HEK293T (cell line): Measurements from ENCODE around the gene LONP2.

Source experiments
- ARNT ChIP-seq: fragments of 450-650 bp; IDR thresholded peaks from 2 replicates; pipeline ENCODE4 v1.6.1; 2017; ENCODE audit warnings: mild to moderate bottlenecking
- BHLHE40 ChIP-seq: fragments of 450-650 bp; IDR thresholded peaks from 2 replicates; pipeline ENCODE4 v1.6.1; 2016; ENCODE audit warnings: mild to moderate bottlenecking, moderate library complexity, borderline replicate concordance
- ELF4 ChIP-seq: fragments of 450-650 bp; IDR thresholded peaks from 2 replicates; pipeline ENCODE4 v1.6.1; 2017; ENCODE audit warnings: antibody characterized with exemption
- FOXA1 ChIP-seq: fragments of 450-650 bp; IDR thresholded peaks from 2 replicates; pipeline ENCODE4 v1.6.1; 2016; ENCODE audit warnings: mild to moderate bottlenecking
- FOXK2 ChIP-seq: fragments of 450-650 bp; IDR thresholded peaks from 2 replicates; pipeline ENCODE4 v1.6.1; 2016; ENCODE audit warnings: mild to moderate bottlenecking
- HDGF ChIP-seq: fragments of 450-650 bp; IDR thresholded peaks from 2 replicates; pipeline ENCODE4 v1.6.1; 2017; ENCODE audit warnings: antibody characterized with exemption, borderline replicate concordance
- SP1 ChIP-seq: fragments of 450-650 bp; IDR thresholded peaks from 2 replicates; pipeline ENCODE4 v1.6.1; 2017

GRCh38 chr16:48347980-48348379 is 103.9 kb downstream of the LONP2 start:
- TF ChIP-seq SP1 (no peak), FOXA1 (no peak), ELF4 (no peak), ARNT (no peak), HDGF (no peak), BHLHE40 (no peak), FOXK2 (no peak)
